ENCODE data around the gene FAM170B. TPM values are rescaled to one million over a fixed set of nuclear protein-coding genes. Genes with fewer than 3 reads are reported as not detected.

Gene FAM170B
- total RNA-seq, 2 experiments from 2014 or later: not detected

- POLR2A ChIA-PET: no interaction called here
These were observed 20.8 kb upstream of the FAM170B start for GRCh38 chr10:49154641-49155040.

GRCh38 chr10:49153971-49154370 is 20.1 kb upstream of the FAM170B start:
- ChIA-PET CTCF (no interaction called here), POLR2A (no interaction called here)

More at GRCh38 chr10:49154641-49155040, 20.8 kb upstream of the FAM170B start:
- CTCF ChIA-PET: interaction anchor here (1.3 kb wide), 1 partner anchor 10 kb away, joined by 3 read pairs; no protein-coding TSS in a partner anchor

GRCh38 chr10:49153115-49153514 is 19.3 kb upstream of the FAM170B start:
- POLR2A ChIA-PET: no interaction called here
- CTCF ChIA-PET: no interaction called here

GRCh38 chr10:49152663-49153062 is 18.8 kb upstream of the FAM170B start:
- CTCF ChIA-PET: no interaction called here
- POLR2A ChIA-PET: no interaction called here

DNA sequence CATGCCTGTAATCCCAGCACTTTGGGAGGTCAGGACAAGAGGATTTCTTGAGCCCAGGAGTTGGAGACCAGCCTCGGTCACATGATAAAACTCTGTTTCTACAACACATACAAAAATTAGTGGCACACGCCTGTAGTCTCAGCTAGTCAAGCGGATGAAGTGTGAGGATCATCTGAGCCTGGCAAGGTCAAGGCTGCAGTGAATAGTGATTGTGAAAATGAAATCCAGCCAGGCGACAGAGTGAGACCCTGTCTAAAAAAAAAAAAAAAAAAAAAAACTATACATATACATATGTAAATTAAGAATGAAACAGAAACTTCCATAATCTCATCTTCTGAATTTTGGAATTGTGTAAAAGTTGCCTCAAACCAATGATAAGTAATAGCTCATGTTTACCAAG is 18.2 kb upstream of the FAM170B start:
- POLR2A ChIA-PET: no interaction called here
- CTCF ChIA-PET: no interaction called here

GRCh38 chr10:49151481-49151880 is 17.7 kb upstream of the FAM170B start:
- ChIA-PET CTCF (no interaction called here), POLR2A (no interaction called here)

DNA sequence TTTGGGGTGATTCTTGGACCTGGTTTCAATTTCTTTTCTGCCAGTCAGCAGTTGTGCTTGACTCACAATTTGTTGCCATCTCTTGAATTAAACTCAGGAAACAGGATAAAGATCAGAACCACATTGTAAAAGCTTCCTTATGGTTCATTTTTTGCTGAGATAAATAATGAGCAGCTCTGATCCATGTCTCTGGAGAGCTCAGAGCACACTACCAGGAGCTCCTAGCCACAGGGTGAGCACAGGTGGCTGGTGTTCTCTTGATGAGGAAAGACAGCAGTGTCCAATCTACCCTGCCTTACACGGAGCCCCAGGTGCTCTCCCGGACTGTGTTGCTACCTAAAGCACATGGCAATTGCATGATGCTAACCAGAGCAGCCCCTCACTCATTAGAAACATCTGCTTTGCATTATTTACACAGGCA is 17.2 kb upstream of the FAM170B start:
- ChIA-PET CTCF (no interaction called here), POLR2A (no interaction called here)

- POLR2A ChIA-PET: no interaction called here
- CTCF ChIA-PET: no interaction called here
These were observed 16.6 kb upstream of the FAM170B start for GRCh38 chr10:49150426-49150825.

DNA sequence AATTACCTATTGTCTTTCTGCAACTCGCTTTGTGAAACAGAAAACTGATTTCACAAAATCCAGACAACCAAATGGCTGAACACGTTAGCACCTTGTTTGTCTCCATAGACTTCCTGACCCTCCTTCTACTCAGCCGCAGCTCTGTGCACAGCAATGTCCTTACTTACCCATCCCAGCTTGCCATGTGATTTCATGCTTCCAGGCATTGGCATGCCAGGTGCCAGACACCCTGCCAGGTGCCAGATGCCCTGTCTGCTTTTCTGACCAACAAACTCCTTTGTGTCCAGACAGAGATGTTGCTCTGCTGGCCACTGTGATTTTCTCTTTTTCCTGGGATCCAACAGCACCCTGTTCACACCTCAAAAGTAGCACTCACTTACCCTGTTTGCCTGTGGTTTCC is 16.1 kb upstream of the FAM170B start:
- CTCF ChIA-PET: no interaction called here

GRCh38 chr10:49144058-49144720 is 10.4 kb upstream of the FAM170B start:
- CTCF ChIA-PET: no interaction called here
- POLR2A ChIA-PET: no interaction called here

More for the DNA sequence above, 16.1 kb upstream of the FAM170B start:
- POLR2A ChIA-PET: no interaction called here

DNA sequence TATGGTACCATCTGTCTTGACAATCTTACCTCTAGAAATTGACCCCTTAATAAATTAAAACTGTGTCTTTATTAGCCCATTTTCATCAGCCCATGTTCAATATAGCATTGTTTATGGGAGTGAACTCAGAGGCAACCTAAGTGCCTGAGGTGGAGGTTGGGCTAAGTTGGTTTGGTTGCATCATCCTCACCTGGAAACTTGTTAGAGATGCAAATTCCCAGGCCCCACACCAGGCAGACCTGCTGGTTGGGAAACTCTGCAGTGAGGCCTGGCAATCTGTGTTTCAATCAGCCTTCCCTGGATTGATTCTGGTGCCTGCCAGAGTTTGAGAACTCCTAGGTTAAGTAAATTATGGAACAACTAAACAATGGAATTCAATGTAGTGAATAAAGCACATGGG is 9.4 kb upstream of the FAM170B start:
- ChIA-PET CTCF (no interaction called here), POLR2A (no interaction called here)

- CTCF ChIA-PET: no interaction called here
- POLR2A ChIA-PET: no interaction called here
These were observed 7.9 kb upstream of the FAM170B start for GRCh38 chr10:49141541-49142332.

DNA sequence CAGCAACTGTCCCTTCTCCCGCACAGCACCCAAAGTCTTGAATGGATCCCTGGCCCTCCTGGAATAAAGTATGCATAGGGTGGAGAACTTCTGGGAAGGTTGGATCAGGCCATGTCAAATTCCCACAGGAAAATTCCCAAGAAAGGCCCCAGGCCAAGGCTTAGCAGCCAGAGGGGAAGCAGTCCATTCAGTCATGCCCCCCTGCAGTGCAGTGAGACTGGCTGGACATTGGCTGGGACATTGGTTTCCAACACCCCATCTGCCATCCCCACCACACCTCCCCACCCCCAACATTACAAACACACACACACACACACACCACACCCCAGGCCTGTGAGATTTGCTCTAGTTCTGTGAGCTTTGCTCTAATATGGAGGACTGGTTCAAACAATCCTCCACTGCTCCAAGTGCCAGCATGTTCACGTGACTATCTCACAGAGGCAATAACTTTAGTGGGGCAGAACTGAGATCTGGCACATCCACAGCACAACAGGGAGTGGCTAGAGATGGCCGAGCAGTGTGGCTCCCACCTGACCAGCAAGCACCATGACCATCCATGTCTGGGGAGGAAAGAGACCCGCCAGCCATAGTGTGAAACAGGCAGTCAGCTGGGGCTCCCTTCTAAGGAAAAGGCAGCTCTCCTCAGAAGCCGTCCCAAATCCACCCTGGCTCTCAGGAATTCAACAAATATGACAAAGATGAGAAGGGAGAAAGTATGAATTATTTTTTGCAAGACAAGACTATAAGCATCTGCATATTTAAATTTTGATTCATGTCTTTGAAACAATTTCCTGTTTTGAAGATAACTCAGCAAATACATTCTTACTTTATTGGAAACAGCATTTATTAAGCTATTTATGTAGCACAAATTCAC is 6.7 kb upstream of the FAM170B start:
- ChIA-PET CTCF (interaction anchor here (0.7 kb wide), 1 partner anchor 273 kb away, joined by 4 read pairs; no protein-coding TSS in a partner anchor), POLR2A (no interaction called here)

DNA sequence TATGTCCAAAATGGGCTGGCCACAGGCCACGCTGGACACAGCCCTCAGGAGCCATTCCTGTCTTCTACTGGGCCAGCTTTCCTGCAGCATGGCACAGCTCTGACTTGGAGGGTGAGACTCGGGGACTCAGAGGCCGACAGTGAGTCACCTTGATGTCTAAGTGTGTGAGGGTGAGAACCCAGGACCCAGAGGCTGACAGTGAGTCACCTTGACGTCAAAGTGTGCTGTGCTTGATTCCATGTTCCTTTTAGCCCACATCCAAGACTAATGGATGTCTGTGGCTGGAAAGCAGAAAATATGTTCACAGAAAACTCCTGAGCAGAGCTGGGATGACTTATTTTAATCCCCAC is 6.0 kb upstream of the FAM170B start:
- ChIA-PET POLR2A (no interaction called here), CTCF (no interaction called here)

DNA sequence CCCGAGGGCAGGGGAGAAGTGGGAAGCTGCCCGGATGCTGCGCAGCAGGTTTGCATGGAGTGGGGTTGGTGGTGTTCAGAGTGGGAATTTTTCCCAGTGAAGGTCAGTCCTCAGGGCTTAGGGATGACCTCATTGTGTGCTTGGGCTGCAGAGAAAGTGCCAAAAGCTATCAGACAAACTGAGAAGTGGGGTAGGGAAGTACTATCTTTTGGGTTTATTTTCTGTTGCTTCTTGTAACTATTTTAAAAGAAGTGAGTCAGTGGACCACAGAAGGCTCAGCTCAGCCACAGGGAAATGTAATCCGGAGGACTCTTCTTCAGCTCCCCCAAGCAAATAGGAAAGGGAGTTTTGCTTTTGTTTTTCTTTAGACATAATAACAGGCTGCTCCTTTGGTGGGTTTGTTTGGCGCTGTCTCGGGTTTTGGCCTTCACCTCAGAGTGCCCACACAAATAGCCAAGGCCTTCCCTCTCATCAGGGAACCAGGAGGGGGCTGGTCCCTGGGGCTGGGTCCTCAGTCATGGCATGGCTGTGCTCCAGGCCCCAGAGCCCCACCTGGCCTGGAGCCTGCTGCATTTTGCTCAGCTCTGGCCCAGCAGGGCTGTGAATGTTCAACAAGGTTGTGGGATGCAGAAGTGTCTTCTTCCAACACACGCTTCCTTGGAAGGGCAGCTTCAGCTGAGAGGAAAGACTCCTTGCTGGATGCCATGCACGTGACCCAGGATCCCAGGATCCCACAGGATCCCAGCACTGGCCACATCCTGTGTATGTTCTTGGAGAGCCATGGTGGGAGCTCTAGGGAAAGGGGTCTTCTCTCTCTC is 5.4 kb upstream of the FAM170B start:
- CTCF ChIA-PET: no interaction called here

GRCh38 chr10:49138361-49138891 is 4.6 kb upstream of the FAM170B start:
- ChIA-PET POLR2A (no interaction called here), CTCF (no interaction called here)

More for the DNA sequence above, 5.4 kb upstream of the FAM170B start:
- POLR2A ChIA-PET: no interaction called here

GRCh38 chr10:49136525-49136924 is 2.7 kb upstream of the FAM170B start:
- ChIA-PET CTCF (no interaction called here), POLR2A (no interaction called here)

DNA sequence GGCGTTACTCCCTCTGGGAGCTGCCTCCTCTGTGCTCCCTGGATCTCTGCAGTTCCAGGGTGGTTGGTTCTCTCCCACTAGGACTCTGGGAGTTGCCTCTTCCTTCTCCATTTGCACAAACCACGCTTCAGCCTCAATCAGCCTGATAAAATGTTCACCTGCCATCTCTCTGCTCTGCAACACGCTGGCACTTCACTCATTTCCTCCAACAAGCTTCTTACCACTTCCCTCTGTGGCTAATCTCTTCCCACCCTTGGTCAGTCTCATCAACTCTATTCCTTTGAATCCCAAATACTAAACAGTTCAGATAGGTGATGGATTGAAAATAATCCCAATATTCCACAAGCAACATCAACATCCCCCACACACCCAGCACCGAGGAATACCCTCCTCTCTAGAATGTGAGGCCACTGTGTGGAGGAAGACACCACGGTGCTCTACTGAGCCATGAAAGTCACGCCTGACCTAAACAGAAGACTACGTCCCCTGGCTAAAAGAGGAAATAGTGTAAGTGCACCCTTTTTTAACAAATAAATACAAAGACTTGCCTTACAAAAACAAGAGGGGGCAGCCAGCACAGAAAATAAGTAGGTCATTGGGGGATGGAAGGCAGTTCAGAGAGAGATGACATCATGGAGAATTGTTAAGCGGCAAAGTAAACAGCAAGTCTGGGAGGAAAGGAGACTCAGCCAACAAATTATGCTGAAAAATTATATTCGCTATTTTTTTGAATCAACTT is 1.9 kb upstream of the FAM170B start:
- CTCF ChIA-PET: no interaction called here
- POLR2A ChIA-PET: no interaction called here

DNA sequence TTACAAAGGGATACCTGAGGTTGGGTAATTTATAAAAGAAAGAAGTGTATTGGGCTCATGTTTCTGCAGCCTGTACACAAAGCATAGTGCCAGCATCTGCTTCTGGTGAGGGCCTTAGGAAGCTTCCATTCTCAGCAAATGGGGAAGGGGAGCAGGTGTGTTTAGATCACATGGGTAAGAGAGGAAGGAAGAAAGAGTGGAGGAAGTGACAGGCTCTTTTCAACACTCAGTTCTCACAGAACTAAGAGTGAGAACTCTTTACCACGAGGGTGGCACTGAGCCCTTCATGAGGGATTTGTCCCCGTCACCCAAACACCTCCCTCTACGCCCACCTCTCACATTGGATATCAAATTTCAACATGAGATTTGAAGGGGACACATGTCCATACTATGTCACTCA is 506 bp upstream of the FAM170B start:
- POLR2A ChIA-PET: no interaction called here
- CTCF ChIA-PET: no interaction called here
